IPS-15b (cell line): ENCODE results near the gene TMEM144.
"Not testable (repeated sequence)": the region's sequence is repeated elsewhere in the genome, so short reads cannot be mapped to it uniquely, and the experiment has no call there.

Experiments
- H3K27me3 ChIP-seq: one replicate; pipeline ENCODE4 v1.6.1; 2013; ENCODE audit warnings: low read length; ENCODE audit not compliant: control insufficient read depth, insufficient read depth
- H3K36me3 ChIP-seq: one replicate; pipeline ENCODE4 v1.6.1; 2013; ENCODE audit warnings: low read length; ENCODE audit not compliant: control insufficient read depth, insufficient read depth
- H3K4me1 ChIP-seq: one replicate; pipeline ENCODE4 v1.6.1; 2013; ENCODE audit warnings: mild to moderate bottlenecking, low read length; ENCODE audit not compliant: control insufficient read depth, insufficient read depth
- H3K4me3 ChIP-seq: one replicate; pipeline ENCODE4 v1.5.1; 2013; ENCODE audit warnings: low read depth, low read length
- H3K9ac ChIP-seq: one replicate; pipeline ENCODE4 v1.6.1; 2013; ENCODE audit warnings: low read depth, mild to moderate bottlenecking, low read length
- H3K9me3 ChIP-seq: one replicate; pipeline ENCODE4 v1.6.1; 2013; ENCODE audit warnings: mild to moderate bottlenecking, low read length; ENCODE audit not compliant: control insufficient read depth, insufficient read depth

TMEM144 gene

DNA sequence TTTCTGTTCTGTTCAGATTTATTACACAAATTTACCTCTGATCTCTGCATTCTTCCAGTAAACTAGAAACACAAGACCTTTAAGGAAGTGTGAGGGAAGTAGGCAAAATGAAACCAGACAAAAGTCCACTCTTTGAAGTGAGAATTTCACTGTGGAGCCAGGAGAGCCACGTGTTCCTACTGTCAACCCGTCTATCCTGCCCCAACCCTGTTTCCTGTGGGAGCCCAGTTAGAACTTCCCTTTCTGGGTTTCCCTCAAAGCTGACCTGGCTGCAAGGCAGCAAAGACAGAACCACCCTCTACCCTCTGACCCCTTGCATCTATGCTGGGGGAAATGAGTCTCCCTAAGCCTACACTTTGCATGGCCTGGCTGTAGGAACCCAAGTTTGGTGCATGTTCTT lies 40.0 kb downstream of the TMEM144 start:
- H3K27me3 ChIP-seq, result no peaks in the 10 kb centered on the region
- peaks cover 5% of the 10 kb centered on the region for H3K4me1 ChIP-seq
- H3K9ac ChIP-seq, result no peak overlapping the region
- no peaks in the 10 kb centered on the region for H3K36me3 ChIP-seq
- no peak overlapping the region for H3K4me3 ChIP-seq
- H3K9me3 ChIP-seq, result no peaks in the 10 kb centered on the region

DNA sequence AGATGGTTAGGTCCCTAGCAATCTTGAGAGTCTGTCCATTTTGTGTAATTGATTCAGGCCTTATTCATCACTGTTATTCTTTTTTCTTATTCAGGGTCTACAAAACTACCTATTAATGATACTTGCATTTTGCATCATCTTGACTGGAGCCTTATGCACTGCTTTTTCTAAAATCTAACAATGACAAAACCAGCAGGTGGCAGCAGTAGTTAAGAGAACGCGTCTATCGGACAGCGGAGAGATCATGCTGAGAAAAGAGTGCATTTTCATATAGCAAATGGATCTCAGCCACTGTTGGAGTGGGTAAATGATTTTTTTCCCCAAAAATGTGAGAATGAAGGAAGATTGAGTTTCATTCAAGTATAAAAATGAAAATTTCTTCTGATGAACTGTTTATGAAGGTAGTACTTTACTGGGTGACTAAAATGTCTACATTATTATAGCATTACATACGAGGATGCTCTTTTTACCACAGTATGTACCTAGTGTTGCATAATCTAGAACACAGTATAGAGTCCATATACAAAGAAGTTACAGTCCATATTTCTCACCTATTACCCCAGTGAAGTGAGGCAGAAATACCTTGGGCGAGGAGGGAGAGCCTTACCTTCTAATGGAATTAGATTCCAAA lies 43.2 kb downstream of the TMEM144 start:
- Histone ChIP-seq H3K36me3 (no peaks in the 10 kb centered on the region), H3K4me1 (peaks cover 5% of the 10 kb centered on the region), H3K9ac (no peak overlapping the region), H3K27me3 (no peaks in the 10 kb centered on the region), H3K4me3 (no peak overlapping the region), H3K9me3 (no peaks in the 10 kb centered on the region)

DNA sequence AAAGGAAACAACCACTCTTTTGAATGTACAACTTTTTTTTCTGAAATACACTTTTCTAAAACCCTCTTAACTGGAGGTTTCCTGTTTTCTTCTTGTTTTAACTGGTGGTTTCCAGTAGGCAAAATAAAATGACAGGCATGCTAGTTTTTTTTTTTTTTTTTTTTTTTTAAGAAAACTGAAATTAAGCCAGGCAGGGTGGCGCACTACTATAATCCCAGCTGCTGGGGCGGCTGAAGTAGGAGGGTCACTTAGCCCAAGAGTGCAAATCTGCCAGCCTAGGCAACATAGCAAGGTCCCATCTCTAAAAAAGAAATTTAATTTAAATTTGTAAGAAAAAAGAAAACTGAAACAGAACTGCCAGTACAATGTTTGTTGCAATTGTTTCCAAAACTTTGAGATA lies 44.0 kb downstream of the TMEM144 start:
- Histone ChIP-seq H3K27me3 (no peaks in the 10 kb centered on the region), H3K36me3 (no peaks in the 10 kb centered on the region), H3K9ac (no peak overlapping the region), H3K4me3 (no peak overlapping the region), H3K9me3 (no peaks in the 10 kb centered on the region), H3K4me1 (peaks cover 5% of the 10 kb centered on the region)

DNA sequence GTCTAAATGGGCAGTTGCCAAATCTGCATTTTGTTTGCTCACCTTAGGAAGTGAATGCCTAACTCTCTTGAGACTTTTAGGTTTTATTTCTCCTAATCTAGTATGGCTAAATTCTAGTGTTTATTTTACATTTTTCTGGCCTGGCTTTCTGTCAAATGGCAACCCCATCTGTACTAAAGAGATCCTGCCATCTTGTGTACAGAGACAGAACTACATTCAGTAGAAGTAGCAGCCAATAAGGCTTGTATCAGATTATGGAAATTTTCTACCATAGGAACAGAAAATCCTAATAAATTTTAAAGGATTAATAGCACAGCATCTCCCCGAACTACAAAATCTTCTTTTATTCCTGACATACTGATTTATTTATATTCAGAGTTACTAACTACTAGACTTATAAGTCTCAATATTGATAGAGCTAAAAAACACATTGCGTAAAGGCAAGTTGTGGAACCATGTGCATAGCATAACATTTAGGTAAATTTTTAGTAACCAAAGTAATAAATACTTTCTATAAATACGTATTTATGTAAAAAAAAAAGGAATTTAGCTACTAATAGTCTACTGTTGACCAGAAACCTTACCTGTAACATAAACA lies 45.5 kb downstream of the TMEM144 start:
- no peak overlapping the region for H3K4me3 ChIP-seq
- H3K4me1 ChIP-seq, result peaks cover 10% of the 10 kb centered on the region
- no peaks in the 10 kb centered on the region for H3K27me3 ChIP-seq
- H3K9ac ChIP-seq, result no peak overlapping the region
- no peaks in the 10 kb centered on the region for H3K36me3 ChIP-seq
- no peaks in the 10 kb centered on the region for H3K9me3 ChIP-seq

DNA sequence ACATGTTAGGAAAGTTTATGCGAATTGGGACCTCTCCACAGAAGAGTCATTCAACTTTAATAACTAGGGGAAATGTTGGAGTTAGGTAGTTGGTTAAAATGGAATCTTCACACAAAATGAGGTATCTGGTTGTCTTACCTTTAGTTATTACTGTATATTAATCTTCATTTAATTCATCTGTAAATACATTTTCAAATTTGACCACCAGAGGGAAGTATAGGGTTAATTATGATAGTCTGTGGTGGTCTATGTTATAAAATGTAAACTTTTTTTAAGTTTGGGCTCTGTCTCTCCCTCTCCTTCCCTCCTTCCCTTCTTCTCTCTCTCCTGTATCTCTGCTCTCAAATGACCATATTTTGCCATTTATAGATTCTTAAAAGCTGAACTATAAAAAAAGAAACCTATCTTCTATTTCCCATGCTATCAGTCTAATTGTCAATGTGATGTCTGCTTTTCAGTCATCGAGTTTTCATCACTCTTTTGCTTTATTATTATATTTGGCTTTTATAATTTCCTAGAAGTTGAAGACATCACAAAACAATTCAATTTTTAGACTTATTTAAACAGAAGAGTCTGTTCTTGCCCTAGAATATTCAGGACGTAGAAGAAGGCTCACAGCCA lies 49.8 kb downstream of the TMEM144 start:
- H3K36me3 ChIP-seq, result no peaks in the 10 kb centered on the region
- no peak overlapping the region for H3K4me3 ChIP-seq
- H3K27me3 ChIP-seq, result no peaks in the 10 kb centered on the region
- no peak overlapping the region for H3K9ac ChIP-seq
- H3K4me1 ChIP-seq, result peaks cover 20% of the 10 kb centered on the region
- no peaks in the 10 kb centered on the region for H3K9me3 ChIP-seq

DNA sequence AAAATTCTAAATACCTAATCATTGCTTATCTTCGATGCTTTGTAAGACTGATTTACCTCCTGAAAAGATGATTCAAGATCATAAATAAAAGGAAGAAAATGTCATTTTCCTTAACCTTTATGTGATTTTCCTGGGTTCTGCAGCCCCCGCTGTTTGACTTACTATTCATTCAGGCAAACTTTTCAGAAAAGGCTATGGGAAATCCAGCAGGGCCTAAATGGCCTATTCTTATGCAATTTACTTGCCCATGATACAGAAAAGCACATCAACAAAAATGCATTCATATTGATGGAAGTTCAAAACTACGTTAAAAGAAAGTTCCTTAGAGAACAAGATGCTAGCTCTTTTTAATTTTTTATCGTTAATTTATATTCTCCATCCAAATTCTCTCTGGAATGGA lies 51.2 kb downstream of the TMEM144 start:
- H3K9ac ChIP-seq, result no peak overlapping the region
- no peaks in the 10 kb centered on the region for H3K9me3 ChIP-seq
- H3K4me3 ChIP-seq, result no peak overlapping the region
- no peaks in the 10 kb centered on the region for H3K27me3 ChIP-seq
- H3K36me3 ChIP-seq, result no peaks in the 10 kb centered on the region
- peaks cover 20% of the 10 kb centered on the region for H3K4me1 ChIP-seq

DNA sequence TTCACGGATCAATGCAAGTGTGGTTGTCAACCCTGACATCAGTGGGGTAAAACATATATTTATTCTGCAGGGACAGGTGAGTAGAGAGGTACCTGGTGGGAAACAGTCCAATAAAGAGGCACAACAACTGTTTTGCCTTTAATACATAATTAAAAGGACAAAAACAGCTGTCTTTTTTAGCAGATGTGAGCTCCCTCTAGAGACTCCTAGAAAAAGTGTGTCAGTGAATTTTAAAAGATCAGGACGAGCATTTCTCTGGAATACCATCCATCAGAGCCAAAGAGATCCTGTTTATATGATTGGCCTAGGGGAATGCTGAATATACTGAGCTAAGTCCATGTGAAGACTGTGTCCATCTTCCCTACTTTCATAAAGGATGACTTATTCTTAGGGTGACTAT lies 58.3 kb downstream of the TMEM144 start:
- Histone ChIP-seq H3K9ac (no peak overlapping the region), H3K4me3 (no peak overlapping the region), H3K4me1 (peaks cover 11% of the 10 kb centered on the region), H3K27me3 (no peaks in the 10 kb centered on the region), H3K9me3 (no peaks in the 10 kb centered on the region), H3K36me3 (no peaks in the 10 kb centered on the region)

DNA sequence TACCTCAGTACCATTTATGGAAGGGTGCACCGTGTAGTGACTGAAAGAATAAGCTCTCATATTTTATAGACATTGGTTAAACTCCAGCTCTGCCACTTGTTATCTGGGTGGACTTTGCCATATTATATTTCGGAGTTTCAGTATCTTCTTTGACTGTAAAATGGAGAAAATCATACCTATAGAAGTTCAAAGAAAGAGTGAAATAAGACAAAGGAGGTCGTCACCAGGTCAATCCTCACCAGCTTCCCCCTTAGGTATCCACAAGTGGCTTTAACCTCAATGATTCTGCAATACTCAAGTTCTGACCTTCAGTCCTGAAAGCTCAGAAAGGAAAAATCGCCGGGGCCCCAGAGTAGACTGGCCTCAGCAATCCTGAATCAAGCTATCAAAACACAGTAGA lies 64.3 kb downstream of the TMEM144 start:
- Histone ChIP-seq H3K9me3 (no peaks in the 10 kb centered on the region), H3K36me3 (no peaks in the 10 kb centered on the region), H3K4me1 (peaks cover 5% of the 10 kb centered on the region), H3K27me3 (no peaks in the 10 kb centered on the region), H3K4me3 (no peak overlapping the region), H3K9ac (no peak overlapping the region)

DNA sequence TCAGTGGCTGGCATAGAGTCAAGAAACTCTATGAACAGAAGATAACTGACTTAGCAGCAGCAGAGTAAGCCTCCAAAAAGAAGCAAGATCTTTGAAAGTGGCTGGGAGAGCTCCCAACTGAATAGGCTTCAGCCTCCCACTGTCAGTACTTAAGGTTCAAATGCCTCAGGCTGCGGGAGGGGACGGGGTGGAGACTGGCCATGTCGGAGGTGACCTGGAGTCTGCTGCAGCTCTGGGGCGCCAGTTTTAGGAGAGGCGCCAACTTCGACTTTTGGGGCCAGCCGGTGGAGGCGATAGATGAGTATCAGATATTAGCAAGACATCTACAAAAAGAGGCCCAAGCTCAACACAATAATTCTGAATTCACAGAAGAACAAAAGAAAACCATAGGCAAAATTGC lies 67.3 kb downstream of the TMEM144 start:
- Histone ChIP-seq H3K4me1 (peaks cover 5% of the 10 kb centered on the region), H3K9me3 (no peaks in the 10 kb centered on the region), H3K9ac (no peak overlapping the region), H3K4me3 (no peak overlapping the region), H3K27me3 (no peaks in the 10 kb centered on the region), H3K36me3 (no peaks in the 10 kb centered on the region)

DNA sequence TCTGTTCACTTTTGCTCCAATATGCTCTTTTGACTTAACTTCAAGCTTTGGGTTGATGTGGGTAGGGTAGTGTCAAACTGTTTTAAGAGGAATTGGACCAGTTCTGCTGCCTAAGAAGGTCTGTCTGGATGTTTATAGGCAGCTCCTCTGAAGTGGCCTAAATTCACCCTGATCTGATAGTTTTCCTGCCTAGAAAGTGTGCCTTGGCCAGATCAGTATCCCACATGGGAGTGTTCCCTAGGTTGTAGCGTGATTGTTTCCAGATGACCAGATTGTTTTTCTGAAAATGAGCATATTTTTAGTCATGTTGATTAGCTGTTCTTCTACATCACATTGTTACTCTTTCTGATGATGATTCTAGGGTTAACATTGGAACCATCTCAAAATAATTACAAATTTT lies 68.8 kb downstream of the TMEM144 start:
- H3K9me3 ChIP-seq, H3K4me1 ChIP-seq, H3K4me3 ChIP-seq, H3K27me3 ChIP-seq, H3K36me3 ChIP-seq, H3K9ac ChIP-seq: not testable (repeated sequence)

DNA sequence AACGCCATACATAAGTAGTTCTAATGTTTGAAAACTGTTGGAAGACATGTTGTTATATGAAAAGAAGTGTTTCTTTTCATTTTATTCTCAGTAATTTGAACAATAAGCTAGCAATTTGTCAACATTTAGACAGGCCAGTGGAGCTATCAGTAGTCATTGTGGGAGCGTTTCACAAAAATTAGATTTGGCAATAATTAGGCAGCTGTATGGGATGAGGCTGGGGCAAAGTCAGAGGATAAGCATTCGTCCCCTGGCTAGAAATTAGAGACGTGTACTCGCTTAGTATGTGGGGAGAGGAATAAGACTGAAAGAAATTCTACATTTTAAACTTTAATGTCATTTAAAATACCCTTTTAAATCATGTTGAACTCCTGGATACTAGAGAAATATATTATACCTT lies 70.6 kb downstream of the TMEM144 start:
- Histone ChIP-seq H3K4me1 (no peaks in the 10 kb centered on the region), H3K9me3 (no peaks in the 10 kb centered on the region), H3K9ac (no peak overlapping the region), H3K4me3 (no peak overlapping the region), H3K27me3 (no peaks in the 10 kb centered on the region), H3K36me3 (no peaks in the 10 kb centered on the region)

DNA sequence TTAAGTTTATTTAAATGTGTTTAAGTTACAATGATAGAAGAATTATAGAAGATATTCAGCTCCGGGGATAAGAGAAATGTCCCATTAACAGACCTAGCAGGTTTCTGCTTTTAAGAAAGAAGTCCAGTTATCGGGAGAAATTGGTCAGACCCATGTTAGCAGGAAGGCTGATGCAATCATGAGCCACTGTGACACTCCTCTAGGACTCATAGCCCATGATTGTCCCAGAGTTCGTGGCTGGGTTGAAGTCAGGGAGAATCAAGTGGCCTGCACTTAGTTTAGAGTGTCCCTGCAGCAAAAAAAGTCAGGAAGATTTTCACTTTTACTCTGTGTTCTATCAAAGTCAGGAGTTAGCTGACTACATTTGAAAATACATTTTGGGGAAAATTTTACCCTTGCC lies 72.0 kb downstream of the TMEM144 start:
- Histone ChIP-seq H3K27me3 (no peaks in the 10 kb centered on the region), H3K9ac (no peak overlapping the region), H3K36me3 (no peaks in the 10 kb centered on the region), H3K4me3 (no peak overlapping the region), H3K4me1 (no peaks in the 10 kb centered on the region), H3K9me3 (no peaks in the 10 kb centered on the region)
